HG03575 (cell line): ENCODE data around the gene IGSF9B.

ENCODE experiments used
- ATAC-seq: cut with Tn5 transposase; IDR thresholded peaks from one replicate; pipeline ENCODE4 v1.9.1; 2021; ENCODE audit not compliant: unreplicated experiment, insufficient number of reproducible peaks, low FRiP score; ENCODE audit errors: extremely low read depth

IGSF9B gene

DNA sequence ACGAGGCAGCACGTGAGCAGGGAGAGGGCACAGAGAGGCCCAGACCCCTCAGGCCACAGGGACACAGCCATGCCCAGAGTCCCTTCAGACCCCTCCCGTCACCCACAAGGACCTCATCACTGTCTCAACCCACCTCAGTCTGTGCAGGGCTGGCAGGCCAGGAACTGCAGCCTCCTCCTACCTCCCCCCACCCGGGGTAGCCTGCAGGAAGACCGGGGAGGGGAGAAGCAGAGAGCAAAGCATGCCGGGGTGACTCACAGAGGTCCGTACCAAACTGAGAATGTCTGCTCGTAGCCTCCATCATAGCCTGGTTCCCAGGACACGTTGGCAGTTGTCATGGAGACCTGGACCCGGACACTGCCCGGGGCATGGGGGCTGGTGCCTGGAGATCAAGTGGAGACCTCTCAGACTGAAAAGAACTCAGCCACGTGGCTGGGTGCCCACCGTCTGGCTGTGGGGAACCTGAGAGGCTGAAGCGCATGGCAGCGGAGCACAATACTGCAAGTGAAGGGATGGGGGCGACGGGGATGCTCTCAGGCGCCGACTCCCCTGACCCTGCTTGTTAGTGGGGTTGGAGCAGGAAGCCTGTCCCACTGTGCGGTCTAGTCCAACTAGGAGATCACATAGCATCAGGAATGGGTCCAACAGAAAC is 27.2 kb downstream of the IGSF9B start:
- ATAC-seq, result no peak

DNA sequence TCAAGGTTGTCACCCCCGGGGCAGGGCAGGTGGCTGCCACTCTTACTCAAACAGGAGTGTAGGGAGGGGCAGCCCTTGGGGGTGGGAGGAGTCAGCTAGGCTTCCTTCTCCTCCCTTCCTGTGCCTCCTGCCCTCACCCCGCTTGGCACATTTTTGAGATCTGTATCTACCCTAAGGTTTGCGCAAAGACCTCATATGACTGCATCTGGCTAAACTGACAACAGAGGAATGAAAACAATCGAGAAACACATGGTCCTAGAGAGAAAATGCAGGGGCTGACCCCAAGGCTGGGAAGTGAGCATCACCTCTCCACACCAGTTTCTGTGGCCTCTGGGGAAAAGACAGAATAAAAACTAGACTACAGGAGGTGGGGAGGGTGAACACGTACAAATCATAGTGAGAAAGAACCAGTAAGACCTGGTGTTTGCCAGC is 28.1 kb downstream of the IGSF9B start:
- ATAC-seq, result no peak

DNA sequence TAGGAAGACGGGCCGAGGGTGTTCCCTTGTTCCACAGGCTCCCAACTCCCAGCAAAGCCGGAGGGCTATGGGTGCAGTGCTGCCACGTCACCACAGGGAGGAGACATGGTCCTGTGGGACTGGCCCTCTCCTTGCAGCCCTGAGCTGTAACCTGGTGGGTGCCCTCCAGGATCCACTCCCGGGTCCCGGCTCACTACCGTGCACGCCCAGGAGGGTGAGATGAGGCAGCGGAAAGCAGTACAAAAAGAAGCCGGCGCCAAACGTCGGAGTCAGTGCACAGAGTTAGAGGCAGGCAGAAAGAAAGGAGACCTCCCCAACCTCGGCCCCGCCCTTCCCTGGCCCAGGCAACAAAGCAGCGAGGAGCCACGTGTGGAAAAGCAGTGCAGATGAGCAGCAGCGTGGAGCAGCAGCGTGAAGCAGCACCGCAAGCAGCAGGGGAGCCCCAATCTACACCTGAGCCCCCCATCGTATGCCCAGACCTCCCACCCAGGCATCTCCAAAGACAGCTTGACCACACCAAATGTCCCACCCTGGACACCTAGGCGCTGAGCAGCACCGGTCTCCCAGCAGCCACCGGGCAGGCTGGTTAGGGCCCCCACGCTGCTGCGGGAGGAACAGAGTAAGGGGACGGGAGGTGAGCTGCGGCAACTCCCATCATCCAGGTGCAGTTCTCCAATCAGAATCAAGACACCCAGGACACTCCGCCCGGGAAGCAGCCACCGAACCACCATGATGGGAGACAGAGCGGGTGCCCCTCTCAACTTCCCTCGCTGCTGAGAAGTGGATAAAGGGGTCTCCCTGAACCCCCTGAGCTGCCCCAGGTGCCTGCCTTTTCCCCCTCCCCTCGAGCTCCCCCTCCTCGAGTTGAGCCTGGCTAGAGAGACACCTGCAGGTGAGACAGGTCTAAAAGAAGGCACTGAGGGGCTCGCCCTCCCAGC is 28.8 kb downstream of the IGSF9B start:
- ATAC-seq, result no peak

DNA sequence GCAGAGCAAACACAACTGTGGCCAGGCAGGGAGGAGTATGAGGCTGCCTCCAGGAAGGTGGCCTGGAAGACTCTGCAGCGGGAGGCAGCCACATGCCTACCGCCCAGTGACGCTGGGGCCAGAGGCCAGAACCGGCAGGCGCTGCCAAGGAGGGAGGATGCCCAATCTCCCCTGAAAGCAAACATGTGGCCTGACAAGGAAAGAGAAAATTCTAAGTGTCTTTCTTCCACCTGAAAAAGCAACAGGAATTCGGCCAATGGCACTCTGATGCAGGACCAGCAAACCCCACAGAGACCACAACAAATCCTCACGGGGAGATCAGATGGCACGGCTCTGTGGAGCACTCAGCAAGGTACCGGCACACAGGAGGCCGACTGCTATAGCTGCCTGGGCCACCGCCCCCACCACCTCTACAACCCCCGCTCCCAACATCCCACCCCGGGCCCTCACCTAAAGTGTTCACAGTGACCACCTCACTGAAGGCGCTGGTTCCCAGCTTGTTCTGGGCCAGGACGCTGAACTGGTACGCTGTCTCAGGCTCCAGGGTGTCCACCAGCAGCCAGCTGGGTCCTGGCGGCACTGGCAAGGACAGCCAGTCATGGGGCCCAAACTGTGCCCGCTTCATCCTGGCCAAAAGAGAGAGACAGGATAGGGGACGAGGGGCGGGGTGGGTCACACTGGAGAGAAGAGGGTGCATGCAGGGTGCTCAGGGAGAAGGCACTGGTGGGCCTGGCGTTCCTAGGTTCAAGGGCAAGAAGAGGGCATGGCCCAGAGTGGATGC is 30.1 kb downstream of the IGSF9B start:
- no peak for ATAC-seq

DNA sequence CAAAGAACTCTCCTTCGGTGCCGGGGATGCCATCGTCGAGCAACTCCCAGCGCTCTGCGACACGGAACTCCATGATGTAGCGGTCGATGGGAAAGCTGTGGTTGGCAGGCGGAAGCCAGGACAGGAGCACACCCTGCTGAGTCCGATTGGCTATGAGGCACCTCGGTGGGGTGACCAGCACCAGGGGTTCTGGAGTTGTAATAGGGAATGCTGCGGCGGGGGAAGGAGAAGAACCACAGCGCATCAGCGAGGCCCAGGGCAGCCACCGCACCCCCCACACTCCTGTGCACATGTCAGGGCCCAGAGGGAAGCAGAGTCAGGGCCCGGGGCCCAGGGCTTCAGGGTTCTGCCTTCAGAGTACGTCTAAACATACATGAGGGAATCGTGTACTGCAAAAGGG is 31.0 kb downstream of the IGSF9B start:
- no peak for ATAC-seq

DNA sequence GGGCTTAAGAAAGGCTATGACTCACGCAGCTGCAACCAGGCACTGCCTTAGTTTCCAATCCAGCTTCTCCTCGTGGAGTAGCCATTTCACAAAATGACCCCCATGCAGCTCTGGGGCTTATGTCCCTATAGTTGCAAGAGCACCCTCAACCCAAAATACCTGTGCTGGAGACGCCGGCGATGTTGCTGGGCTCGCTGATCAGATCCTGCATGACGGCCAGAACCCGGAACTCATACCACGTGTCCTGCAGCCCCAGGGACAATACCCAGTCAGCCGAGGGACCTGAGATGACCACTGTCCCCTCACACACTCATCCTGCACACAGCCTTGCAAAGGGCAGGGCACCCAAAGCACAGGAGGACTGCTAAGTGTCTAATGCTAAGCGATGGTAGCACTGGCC is 32.1 kb downstream of the IGSF9B start:
- ATAC-seq, result no peak

DNA sequence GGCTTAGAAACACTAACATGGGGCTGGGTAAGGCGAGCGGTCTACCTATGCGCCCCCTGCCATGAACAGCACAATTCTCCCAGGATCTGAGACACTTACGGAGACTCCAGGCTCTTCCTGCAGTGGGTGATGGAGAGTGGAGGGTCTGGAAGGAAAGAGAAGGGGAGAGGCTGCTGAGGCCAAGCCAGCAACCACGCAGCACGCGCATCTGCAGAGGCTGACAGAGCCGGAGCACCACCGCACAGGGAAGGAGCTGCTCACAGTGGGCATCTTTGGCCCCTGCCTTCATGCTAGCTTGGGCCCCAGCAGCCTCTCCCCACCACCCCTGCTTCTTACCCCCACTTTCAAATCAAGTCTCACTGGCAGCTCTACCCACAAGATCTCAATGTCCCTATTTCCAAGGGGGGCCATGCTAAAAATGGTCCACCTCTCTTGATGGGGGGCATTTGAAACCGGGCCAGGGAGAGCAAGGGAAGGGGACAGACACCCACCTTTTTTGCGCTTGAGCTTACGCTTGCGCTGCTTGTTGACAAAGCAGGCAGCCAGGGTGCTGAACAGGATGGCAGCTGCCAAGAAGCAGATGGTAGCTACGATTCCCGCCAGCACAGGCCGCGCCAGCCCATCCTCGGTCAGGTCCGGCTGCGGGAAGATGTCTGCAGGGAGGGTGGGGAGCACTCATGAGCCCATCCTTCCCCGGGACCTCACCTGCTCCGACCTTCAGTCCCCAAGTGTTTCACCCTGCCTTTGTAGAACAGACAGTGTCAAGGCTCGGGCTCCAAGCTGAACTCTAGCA is 34.5 kb downstream of the IGSF9B start:
- no peak for ATAC-seq

DNA sequence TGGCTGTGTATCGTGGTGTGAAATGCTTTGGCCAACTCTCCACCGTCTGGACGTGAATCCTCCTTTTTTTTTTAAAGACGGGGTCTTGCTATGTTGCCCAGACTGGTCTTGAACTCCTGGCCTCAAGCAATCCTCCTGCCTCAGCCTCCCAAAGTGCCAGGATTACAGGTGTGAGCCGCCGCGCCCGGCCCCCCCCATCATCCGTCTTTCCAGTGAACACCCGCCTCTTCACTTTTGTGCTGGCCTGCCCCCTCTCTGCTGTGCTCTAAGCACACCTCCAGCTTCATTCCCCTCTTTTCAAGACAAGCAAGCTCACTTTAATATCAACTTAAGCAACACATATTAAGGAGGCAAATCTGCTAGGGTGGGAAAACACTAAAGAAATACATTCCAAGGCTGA is 35.3 kb downstream of the IGSF9B start:
- ATAC-seq, result no peak

DNA sequence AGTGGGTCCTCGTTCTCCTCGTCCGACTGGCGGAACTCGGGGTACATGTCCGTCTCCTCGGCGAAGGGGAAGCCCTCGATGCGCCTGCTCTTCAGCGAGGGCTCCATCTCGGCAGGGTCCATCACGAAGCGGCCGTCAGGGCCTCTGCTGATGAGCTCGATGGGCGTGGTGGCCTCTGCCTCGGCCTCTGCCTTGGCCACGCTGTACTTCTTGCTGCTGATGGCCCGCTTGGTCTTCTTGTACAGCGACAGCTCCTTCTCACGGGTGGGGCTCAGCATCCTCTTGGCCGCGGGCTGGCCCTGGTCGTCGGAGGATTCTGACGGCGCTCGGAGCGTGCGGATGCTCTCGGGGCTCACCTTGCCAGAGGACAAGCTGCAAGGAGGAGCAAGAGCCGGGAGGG is 35.7 kb downstream of the IGSF9B start:
- no peak for ATAC-seq

DNA sequence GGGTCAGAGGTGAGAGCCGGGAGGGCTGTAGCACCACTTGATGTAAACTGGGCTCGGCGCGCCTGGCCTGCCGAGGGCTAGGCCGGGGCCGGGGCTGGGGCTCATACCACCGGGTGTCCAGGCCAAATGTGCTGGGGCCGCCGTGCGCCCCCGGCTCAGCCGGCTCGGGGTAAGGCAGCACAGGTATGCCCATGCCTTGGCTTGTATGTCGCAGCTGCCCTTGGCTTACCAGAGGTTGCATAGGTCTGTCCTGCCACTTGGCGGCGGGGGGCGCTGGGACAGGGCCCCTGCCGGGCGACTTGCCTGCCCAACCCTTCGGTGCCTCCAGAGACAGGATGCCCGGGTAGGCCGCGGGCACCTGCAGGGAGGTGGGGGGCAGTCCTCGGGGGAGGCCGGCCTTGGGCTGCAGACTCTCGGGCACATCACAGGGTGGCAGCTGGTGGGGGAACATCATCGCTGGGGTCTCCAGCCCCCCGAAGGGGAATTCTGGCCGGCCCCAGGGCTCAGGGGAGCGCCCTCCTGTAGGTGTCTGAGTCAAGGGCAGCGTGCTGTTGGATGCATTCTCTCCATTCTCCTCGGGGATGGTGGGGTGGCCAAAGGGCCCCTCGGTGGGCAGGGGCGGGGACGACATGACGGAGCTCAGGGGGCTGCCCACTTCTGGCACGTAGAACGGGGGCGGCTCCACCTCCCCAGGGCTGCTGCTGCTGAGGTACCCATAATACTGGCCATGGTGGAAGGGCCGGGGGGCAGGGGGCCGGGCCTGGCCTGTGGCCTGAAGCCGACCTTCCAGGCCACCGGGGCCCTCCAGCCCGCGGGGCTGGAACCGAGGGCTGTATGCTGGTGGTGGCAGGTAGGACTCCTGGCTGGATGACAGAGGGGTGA is 36.4 kb downstream of the IGSF9B start:
- ATAC-seq, result no peak

DNA sequence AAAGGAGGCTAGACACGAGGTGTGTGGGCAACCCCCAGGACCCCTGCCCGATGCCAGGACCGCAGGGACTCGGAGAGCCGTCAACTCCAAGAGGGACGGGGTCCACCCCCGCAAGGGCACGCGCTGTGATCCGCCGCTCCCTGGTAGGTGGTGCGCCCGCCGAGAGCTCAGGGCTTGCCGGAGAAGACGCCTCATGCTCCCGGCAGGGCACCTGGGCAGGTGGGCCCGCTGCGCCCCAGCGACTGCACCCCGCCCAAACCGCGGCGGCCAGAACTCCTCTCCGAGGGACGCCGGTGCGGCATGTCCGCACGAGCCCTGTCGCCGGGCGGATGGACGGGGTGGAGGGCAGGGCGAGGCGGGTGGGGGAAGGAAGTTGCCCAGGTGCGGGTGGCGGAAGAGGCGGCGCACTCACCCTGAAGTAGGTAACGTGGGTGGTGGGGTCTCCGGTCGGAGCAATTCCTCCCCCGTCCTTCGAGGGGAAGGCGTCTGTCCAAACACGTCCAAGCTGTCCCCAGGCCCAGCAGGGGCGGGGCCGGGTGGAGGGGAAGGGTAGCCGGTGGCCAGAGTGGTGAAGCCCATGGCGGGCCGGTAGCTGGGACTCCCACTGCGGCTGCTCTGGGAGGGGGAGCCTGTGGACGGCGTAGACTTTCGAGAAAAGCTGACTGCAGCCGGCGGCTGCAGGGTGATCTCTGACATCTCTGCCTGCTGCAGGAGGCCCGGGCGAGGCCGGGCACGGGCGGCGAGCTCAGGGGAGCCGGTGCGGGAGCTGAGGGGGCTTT is 37.2 kb downstream of the IGSF9B start:
- no peak for ATAC-seq

DNA sequence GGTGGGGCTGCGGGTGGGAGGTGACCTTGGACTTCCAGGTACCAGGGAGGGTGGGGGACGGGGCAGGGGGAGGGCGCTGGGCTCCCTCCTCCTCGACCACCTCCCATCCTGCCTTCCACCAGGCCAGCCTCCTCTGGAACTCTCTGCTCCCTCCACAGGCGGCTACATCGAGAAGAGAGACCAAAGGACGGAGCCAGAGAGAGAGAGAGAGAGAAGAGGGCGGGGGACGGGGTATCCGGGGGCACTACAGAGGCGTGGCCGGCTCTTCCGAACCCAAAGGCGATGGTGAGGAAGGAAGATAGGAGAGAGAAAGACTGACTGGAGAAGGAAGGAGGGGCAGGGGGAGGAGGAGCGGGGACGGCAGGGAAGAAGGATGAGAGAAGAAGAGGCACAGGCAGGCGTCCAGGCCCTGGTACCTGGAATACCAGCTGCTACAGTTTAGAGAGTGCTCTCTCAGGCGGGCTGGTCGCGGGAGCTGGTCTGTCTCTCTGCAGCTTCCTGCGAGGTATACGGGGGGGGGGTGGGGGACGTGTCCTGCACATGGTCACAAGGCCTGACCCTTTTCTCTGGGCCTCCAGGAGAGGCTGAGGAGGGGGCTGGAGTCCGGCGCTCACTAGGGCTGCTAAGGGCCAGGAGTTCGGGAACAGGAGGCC is 38.0 kb downstream of the IGSF9B start:
- ATAC-seq, result no peak

DNA sequence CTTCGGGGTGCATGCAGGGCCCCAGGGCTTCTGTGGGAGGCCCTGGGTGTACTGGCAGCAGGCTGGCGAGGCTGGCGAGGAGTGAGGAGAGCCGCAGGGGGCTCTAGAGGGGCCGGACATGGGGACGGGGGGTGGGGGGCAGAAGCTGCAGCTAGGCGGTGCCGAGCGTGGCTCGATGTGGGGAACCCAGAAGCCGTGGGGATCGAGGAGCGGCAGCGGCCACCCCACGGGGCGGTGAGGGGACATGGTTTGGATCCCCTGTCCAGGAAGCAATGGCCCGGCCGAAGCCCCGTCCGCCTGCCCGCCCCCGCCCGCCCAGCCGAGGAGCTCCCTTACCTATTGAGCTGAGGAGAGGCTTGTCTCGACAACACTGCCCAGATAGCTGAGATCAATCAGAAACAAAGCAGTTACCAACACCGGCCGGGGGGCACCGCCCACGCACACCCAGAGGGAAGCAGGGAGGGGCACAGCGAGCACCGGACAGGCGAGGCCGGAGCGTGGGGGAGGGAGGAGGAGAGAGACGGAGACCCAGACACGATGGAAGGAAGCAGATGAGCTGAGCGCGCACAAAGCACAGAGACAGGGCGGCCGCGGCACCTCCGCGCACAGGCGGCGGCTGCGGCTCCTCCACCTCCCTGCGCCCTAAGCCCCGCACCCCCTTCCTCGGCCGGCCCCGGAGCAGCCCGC is 38.7 kb downstream of the IGSF9B start:
- no peak for ATAC-seq

DNA sequence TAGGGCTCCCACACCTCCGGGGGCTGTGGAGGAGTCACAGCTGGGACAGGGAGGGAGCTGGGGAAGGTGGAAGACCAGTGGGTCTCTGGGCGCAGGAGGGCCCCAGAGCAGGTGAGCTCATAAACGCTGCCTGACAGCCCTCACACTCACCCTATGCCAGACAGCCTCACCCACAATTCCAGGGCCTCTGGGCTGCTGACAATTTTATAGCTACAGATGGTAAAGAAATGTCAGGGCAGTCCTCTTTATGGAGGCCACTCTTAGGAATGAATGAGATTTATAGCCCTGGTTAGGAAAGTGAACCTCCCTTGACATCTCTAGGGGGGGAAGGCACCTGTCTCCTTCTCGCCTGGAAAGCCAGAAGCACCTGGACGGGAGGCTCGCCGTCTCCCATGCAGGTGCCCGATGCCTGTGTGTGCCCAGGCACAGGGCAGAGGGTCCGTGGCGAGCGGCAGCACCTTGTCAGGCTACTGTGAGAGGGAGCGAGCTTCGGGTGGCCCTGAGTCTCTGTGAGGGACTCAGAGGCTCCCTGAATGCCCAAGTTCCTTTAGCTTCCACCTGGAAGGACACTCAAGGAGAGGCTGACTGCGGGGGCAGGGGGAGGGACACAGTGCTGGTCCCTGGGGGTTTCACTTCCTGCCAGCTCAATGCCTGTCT is 39.9 kb downstream of the IGSF9B start:
- ATAC-seq, result no peak

DNA sequence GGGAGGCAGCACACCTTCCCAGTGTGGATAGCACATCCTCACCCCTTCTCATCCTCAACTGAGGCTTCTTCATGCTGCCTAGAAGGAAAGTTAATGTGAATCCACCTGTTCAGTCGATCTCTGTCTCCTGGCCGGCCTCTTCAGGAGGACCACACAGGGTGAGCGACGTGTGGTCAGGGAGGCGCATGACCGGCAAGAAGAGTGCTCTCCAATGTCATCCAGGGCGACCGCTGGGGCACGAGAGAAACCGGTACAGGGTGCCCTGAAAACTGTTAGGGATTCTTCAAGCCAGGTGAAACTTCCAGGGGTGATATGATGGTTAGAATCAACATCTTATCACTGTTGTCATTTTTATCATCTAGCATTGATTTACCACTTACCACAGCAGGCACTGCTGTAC is 43.0 kb downstream of the IGSF9B start:
- ATAC-seq, result no peak

DNA sequence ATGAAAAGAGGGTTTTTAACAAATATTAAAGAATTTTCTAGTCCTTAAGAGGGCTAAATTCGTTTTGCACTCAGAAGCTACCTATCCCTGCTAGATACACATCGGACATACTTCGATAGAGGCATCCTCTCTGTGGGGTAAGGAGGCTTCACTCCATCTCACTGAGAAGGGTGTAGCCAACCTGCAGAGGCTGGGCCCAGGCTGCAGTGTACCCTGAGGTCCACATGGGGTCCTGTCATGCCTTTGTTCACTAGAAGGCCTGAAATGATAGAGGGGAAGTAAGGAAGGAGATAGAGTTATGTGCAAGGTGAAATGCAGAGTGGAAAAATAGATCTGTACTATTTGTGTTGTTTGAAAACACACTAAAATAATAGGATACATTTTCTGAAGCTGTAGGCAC is 45.6 kb downstream of the IGSF9B start:
- ATAC-seq, result no peak
